ENCODE data around the gene CCBE1.

CCBE1 gene

DNA sequence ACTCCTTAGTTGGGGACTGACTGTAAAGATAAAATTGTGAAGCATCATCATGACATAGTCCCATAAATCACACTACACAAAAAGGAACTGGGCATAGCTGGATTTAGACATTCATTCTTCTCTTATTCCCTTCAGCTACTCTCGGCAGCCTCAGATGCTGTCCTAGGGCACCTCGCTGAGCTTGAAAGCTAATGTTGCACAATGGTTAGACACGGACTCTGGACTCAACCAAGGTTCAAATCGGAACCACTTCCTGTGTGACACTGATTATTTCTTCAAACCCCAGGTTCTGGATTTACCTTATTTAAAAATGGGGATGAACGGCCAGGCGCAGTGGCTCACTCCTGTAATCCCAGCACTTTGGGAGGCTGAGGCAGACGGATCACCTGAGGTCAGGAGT, 89.8 kb downstream of the CCBE1 start:
- TF ChIP-seq YY1 (IDR thresholded peaks at IDR 0.05; ENCODE audit: insufficient read depth, insufficient read length): no peak
- TF ChIP-seq SUZ12 (IDR thresholded peaks at IDR 0.05; ENCODE audit: extremely low read depth, insufficient read depth, insufficient read length): no peak
- no peak for TF ChIP-seq ZNF274 (IDR thresholded peaks at IDR 0.05; ENCODE audit: low read depth, low read length)
- no peak for DNase-seq (ENCODE audit: low read depth, low spot score)
- H3K4me3 ChIP-seq (ENCODE audit: insufficient read length, low read depth): no peak overlapping the region
- H3K9ac ChIP-seq (ENCODE audit: insufficient read length, low read depth): no peak overlapping the region
- peaks cover 4% of the 10 kb centered on the region for H3K4me1 ChIP-seq (ENCODE audit: insufficient read depth, insufficient read length)
- H3K36me3 ChIP-seq (ENCODE audit: insufficient read depth, insufficient read length, low read length): no peaks in the 10 kb centered on the region
- H3K27me3 ChIP-seq (ENCODE audit: insufficient read depth, insufficient read length): no peaks in the 10 kb centered on the region
- H3K9me3 ChIP-seq (ENCODE audit: insufficient read depth, low read length): no peaks in the 10 kb centered on the region

DNA sequence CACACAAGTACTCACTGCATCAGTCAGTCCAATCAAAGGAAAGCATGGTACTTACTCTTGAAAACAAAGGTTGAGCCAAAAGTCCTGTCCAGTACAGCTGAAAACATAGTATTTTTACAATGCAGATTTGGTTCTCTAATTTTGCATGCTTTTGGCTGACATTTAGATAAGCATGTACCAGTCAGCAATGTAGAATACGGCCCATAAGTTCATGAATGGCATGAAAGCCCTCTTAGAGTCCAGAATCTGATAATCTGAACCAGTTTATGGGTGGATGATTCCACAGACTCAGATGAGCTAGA, 90.2 kb downstream of the CCBE1 start:
- Histone ChIP-seq H3K9me3 (ENCODE audit: insufficient read depth, low read length) (no peaks in the 10 kb centered on the region), H3K4me1 (ENCODE audit: insufficient read depth, insufficient read length) (peaks cover 4% of the 10 kb centered on the region), H3K27me3 (ENCODE audit: insufficient read depth, insufficient read length) (no peaks in the 10 kb centered on the region), H3K9ac (ENCODE audit: insufficient read length, low read depth) (no peak overlapping the region), H3K36me3 (ENCODE audit: insufficient read depth, insufficient read length, low read length) (no peaks in the 10 kb centered on the region), H3K4me3 (ENCODE audit: insufficient read length, low read depth) (no peak overlapping the region)
- TF ChIP-seq SUZ12 (IDR thresholded peaks at IDR 0.05; ENCODE audit: extremely low read depth, insufficient read depth, insufficient read length) (no peak), ZNF274 (IDR thresholded peaks at IDR 0.05; ENCODE audit: low read depth, low read length) (no peak), YY1 (IDR thresholded peaks at IDR 0.05; ENCODE audit: insufficient read depth, insufficient read length) (no peak)
- no peak for DNase-seq (ENCODE audit: low read depth, low spot score)

DNA sequence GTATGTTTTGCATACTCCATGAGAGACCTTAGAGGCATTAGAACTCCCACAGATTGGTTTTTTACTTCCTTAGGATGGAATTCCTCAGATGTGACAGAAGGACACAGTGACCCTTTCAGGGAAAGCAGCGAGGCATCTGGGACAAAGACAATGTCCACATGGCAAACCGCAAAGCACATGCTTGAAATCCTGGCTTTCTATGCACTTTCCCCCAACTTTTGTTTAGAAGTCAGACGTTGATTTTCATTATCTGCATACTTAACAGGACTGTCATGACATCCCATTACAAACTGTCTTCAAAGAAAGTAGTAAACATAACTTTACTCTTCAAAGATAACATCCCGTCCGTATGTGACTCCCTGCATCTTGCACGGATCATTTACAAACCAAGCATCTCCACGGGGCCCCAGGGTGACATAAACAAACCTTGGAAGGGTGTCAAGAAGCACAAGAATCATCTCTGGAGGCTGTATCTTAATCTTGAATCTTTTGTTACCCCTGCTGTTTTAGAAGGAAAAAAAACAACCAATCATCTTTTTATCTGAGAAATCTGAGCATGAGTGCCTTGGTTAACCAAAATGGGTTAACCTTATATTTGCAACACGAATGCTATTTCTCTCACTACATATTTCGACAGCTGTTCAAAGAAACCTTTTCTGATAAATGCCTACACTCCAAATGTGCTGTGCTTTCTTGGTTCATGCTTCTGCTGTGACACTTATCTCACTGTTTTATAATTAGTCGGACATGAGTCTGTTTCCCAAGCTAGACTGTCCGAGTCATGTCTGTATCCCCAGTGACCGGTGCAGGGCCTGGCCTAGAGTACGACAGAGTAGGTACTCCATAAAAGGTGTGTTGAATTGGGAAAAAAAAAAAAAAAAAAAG, 90.8 kb downstream of the CCBE1 start:
- H3K36me3 ChIP-seq (ENCODE audit: insufficient read depth, insufficient read length, low read length): no peaks in the 10 kb centered on the region
- H3K4me3 ChIP-seq (ENCODE audit: insufficient read length, low read depth): no peak overlapping the region
- no peaks in the 10 kb centered on the region for H3K9me3 ChIP-seq (ENCODE audit: insufficient read depth, low read length)
- DNase-seq (ENCODE audit: low read depth, low spot score): no peak
- H3K4me1 ChIP-seq (ENCODE audit: insufficient read depth, insufficient read length): peaks cover 4% of the 10 kb centered on the region
- no peaks in the 10 kb centered on the region for H3K27me3 ChIP-seq (ENCODE audit: insufficient read depth, insufficient read length)
- TF ChIP-seq ZNF274 (IDR thresholded peaks at IDR 0.05; ENCODE audit: low read depth, low read length): no peak
- no peak for TF ChIP-seq YY1 (IDR thresholded peaks at IDR 0.05; ENCODE audit: insufficient read depth, insufficient read length)
- no peak for TF ChIP-seq SUZ12 (IDR thresholded peaks at IDR 0.05; ENCODE audit: extremely low read depth, insufficient read depth, insufficient read length)
- H3K9ac ChIP-seq (ENCODE audit: insufficient read length, low read depth): no peak overlapping the region

DNA sequence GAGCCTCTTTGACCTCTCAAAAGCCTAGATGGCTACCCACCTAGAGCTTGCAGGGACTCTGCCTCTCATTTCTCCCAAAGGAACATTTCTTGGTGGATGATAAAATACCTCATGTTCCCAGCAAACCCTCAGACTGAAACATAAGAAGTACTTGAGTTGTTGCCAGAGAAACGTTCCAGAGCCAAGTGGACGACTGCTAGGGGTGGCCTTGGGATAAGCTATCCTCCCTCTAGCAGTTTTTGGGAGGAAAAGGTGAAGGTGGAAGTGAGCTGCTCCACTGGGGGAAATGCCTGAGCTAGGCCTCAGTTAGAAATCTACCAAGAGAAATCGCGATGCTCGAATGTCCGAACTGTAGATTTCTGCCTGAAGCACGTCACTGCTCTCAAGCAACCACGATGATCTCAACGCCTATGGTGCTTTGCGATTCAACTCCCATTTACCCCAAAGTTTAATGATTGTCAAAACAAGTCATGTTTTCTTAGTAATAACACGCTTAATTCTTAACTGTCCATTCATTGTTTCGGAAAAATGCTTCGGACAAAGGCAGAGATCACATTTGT, 91.5 kb downstream of the CCBE1 start:
- TF ChIP-seq ZNF274 (IDR thresholded peaks at IDR 0.05; ENCODE audit: low read depth, low read length) (no peak), YY1 (IDR thresholded peaks at IDR 0.05; ENCODE audit: insufficient read depth, insufficient read length) (no peak), SUZ12 (IDR thresholded peaks at IDR 0.05; ENCODE audit: extremely low read depth, insufficient read depth, insufficient read length) (no peak)
- no peak for DNase-seq (ENCODE audit: low read depth, low spot score)

DNA sequence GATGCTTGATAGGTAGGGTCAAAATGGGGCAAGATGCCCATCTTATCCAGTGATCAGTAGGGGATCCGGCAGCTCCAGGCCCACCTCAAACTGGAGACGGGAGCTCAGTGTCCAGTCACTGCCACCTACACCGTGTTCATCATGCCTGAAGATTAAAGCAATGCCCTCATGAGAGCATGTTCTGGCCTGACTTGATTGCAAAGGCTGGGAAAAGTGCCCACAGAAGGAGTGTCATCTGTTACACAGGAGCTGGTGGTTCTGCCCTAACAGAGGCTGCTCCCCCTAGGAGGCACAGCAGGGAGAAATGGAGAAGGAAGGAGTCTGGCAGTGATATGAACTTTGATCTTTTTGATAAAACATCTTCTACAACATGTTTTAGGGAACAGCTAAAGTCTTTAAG, 92.3 kb downstream of the CCBE1 start:
- DNase-seq (ENCODE audit: low read depth, low spot score): no peak

More for the DNA sequence above, 91.5 kb downstream of the CCBE1 start:
- Histone ChIP-seq H3K4me1 (ENCODE audit: insufficient read depth, insufficient read length) (peaks cover 1% of the 10 kb centered on the region), H3K27me3 (ENCODE audit: insufficient read depth, insufficient read length) (no peaks in the 10 kb centered on the region), H3K9me3 (ENCODE audit: insufficient read depth, low read length) (no peaks in the 10 kb centered on the region), H3K9ac (ENCODE audit: insufficient read length, low read depth) (no peak overlapping the region), H3K36me3 (ENCODE audit: insufficient read depth, insufficient read length, low read length) (no peaks in the 10 kb centered on the region), H3K4me3 (ENCODE audit: insufficient read length, low read depth) (no peak overlapping the region)

DNA sequence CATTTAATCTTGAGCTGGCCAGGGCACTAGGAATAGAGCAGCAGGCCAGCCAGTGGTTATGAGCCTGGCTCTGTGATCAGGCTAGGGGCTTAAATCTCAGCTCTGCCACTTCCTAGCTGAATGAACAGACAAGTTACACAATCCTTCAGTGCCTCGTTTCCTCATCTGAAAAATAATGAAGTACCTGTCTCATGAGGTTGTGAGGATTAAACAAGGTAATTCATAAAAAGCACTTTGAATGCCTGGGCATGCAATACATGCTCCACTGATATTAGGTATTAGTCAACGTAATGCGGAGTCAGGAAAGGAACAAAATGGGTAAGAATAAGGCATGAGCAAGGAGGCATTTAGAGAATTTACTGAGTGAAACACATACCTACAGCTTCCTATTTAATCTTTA, 100.2 kb downstream of the CCBE1 start:
- no peaks in the 10 kb centered on the region for H3K4me1 ChIP-seq (ENCODE audit: insufficient read depth, insufficient read length)
- no peaks in the 10 kb centered on the region for H3K36me3 ChIP-seq (ENCODE audit: insufficient read depth, insufficient read length, low read length)
- H3K9me3 ChIP-seq (ENCODE audit: insufficient read depth, low read length): no peaks in the 10 kb centered on the region
- H3K9ac ChIP-seq (ENCODE audit: insufficient read length, low read depth): no peak overlapping the region
- no peaks in the 10 kb centered on the region for H3K27me3 ChIP-seq (ENCODE audit: insufficient read depth, insufficient read length)
- DNase-seq (ENCODE audit: low read depth, low spot score): no peak
- H3K4me3 ChIP-seq (ENCODE audit: insufficient read length, low read depth): no peak overlapping the region
- no peak for TF ChIP-seq YY1 (IDR thresholded peaks at IDR 0.05; ENCODE audit: insufficient read depth, insufficient read length)
- no peak for TF ChIP-seq ZNF274 (IDR thresholded peaks at IDR 0.05; ENCODE audit: low read depth, low read length)
- no peak for TF ChIP-seq SUZ12 (IDR thresholded peaks at IDR 0.05; ENCODE audit: extremely low read depth, insufficient read depth, insufficient read length)

More for the DNA sequence above, 92.3 kb downstream of the CCBE1 start:
- Histone ChIP-seq H3K36me3 (ENCODE audit: insufficient read depth, insufficient read length, low read length) (no peaks in the 10 kb centered on the region), H3K9me3 (ENCODE audit: insufficient read depth, low read length) (no peaks in the 10 kb centered on the region), H3K4me1 (ENCODE audit: insufficient read depth, insufficient read length) (no peaks in the 10 kb centered on the region), H3K4me3 (ENCODE audit: insufficient read length, low read depth) (no peak overlapping the region), H3K9ac (ENCODE audit: insufficient read length, low read depth) (no peak overlapping the region), H3K27me3 (ENCODE audit: insufficient read depth, insufficient read length) (no peaks in the 10 kb centered on the region)
- no peak for TF ChIP-seq YY1 (IDR thresholded peaks at IDR 0.05; ENCODE audit: insufficient read depth, insufficient read length)
- no peak for TF ChIP-seq SUZ12 (IDR thresholded peaks at IDR 0.05; ENCODE audit: extremely low read depth, insufficient read depth, insufficient read length)
- no peak for TF ChIP-seq ZNF274 (IDR thresholded peaks at IDR 0.05; ENCODE audit: low read depth, low read length)

DNA sequence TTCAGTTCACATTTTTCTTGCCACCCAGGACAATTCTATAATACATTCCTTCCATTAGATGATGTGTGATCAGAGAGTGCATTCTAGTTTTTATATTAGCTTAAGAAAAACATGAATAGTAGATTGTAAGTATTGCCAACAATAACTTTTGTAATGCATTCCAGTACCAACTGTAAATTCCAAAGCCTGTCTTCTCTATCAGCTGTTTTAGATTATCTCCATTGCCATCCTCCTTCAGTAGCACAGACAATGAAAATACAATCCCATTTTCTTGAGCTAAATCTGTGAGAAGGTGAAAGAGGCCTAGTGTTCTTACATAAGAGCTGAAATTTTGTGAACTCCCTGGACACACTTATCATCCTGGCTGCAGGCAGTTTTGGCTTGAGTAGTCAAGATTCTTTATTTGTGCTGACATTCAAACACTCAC, 103.9 kb downstream of the CCBE1 start:
- Histone ChIP-seq H3K4me1 (ENCODE audit: insufficient read depth, insufficient read length) (no peaks in the 10 kb centered on the region), H3K27me3 (ENCODE audit: insufficient read depth, insufficient read length) (no peaks in the 10 kb centered on the region)
- DNase-seq (ENCODE audit: low read depth, low spot score): no peak

More for the DNA sequence above, 103.9 kb downstream of the CCBE1 start:
- no peak overlapping the region for H3K4me3 ChIP-seq (ENCODE audit: insufficient read length, low read depth)
- H3K36me3 ChIP-seq (ENCODE audit: insufficient read depth, insufficient read length, low read length): no peaks in the 10 kb centered on the region
- H3K9ac ChIP-seq (ENCODE audit: insufficient read length, low read depth): no peak overlapping the region
- TF ChIP-seq YY1 (IDR thresholded peaks at IDR 0.05; ENCODE audit: insufficient read depth, insufficient read length) (no peak), SUZ12 (IDR thresholded peaks at IDR 0.05; ENCODE audit: extremely low read depth, insufficient read depth, insufficient read length) (no peak), ZNF274 (IDR thresholded peaks at IDR 0.05; ENCODE audit: low read depth, low read length) (no peak)
- H3K9me3 ChIP-seq (ENCODE audit: insufficient read depth, low read length): no peaks in the 10 kb centered on the region

Measured in NT2/D1 (cell line).